Activated naive CD4-positive, alpha-beta T cell treated with anti-CD3 and anti-CD28 coated beads, Interleukin-2, amount 50 U/mL, for 24 hours (primary cell): ENCODE measurements around the gene ELOVL6.
"Not testable (repeated sequence)": the region's sequence is repeated elsewhere in the genome, so short reads cannot be mapped to it uniquely, and the experiment has no call there.

Experiments
- H3K27ac Mint-ChIP-seq: one replicate; pipeline ENCODE4 v1.8.0; 2021; ENCODE audit warnings: mild to moderate bottlenecking, mixed read lengths
- H3K27me3 Mint-ChIP-seq: one replicate; pipeline ENCODE4 v1.8.0; 2021; ENCODE audit warnings: mixed read lengths
- H3K36me3 Mint-ChIP-seq: one replicate; pipeline ENCODE4 v1.8.0; 2021; ENCODE audit warnings: mixed read lengths
- H3K4me1 Mint-ChIP-seq: one replicate; pipeline ENCODE4 v1.8.0; 2021; ENCODE audit warnings: mixed read lengths
- H3K4me3 Mint-ChIP-seq: one replicate; pipeline ENCODE4 v1.8.0; 2021; ENCODE audit warnings: mild to moderate bottlenecking, mixed read lengths
- H3K9me3 Mint-ChIP-seq: one replicate; pipeline ENCODE4 v1.8.0; 2021; ENCODE audit warnings: mixed read lengths

ELOVL6 gene

GRCh38 chr4:110091434-110092140 is 106.8 kb downstream of the ELOVL6 start:
- H3K27ac Mint-ChIP-seq = peak overlapping the region; percentile 53
- H3K27me3 Mint-ChIP-seq = no peaks in the 10 kb centered on the region
- peak overlapping the region; percentile 5 for H3K4me3 Mint-ChIP-seq
- H3K9me3 Mint-ChIP-seq = peaks cover 4% of the 10 kb centered on the region
- H3K36me3 Mint-ChIP-seq = peaks cover 7% of the 10 kb centered on the region
- peaks cover 40% of the 10 kb centered on the region for H3K4me1 Mint-ChIP-seq

GRCh38 chr4:110088670-110089069 is 109.7 kb downstream of the ELOVL6 start:
- H3K27me3 Mint-ChIP-seq = no peaks in the 10 kb centered on the region
- peak overlapping the region; percentile 66 for H3K4me3 Mint-ChIP-seq
- peaks cover 4% of the 10 kb centered on the region for H3K9me3 Mint-ChIP-seq
- peaks cover 57% of the 10 kb centered on the region for H3K4me1 Mint-ChIP-seq
- peaks cover 3% of the 10 kb centered on the region for H3K36me3 Mint-ChIP-seq
- H3K27ac Mint-ChIP-seq = peak overlapping the region; percentile 93

- Mint-ChIP-seq H3K9me3 (peaks cover 4% of the 10 kb centered on the region), H3K36me3 (peaks cover 3% of the 10 kb centered on the region), H3K4me1 (peaks cover 57% of the 10 kb centered on the region), H3K27me3 (no peaks in the 10 kb centered on the region), H3K27ac (peak overlapping the region; percentile 78), H3K4me3 (no peak overlapping the region)
Observed at GRCh38 chr4:110087070-110087708, 111.2 kb downstream of the ELOVL6 start.

GRCh38 chr4:110085131-110085530 is 113.3 kb downstream of the ELOVL6 start:
- peaks cover 3% of the 10 kb centered on the region for H3K36me3 Mint-ChIP-seq
- H3K4me3 Mint-ChIP-seq = no peak overlapping the region
- H3K27me3 Mint-ChIP-seq = no peaks in the 10 kb centered on the region
- H3K27ac Mint-ChIP-seq = peak overlapping the region; percentile 13
- peaks cover 46% of the 10 kb centered on the region for H3K4me1 Mint-ChIP-seq
- peaks cover 4% of the 10 kb centered on the region for H3K9me3 Mint-ChIP-seq

GRCh38 chr4:110084154-110084553 is 114.3 kb downstream of the ELOVL6 start:
- H3K9me3 Mint-ChIP-seq = peaks cover 4% of the 10 kb centered on the region
- H3K4me1 Mint-ChIP-seq = peaks cover 36% of the 10 kb centered on the region
- no peak overlapping the region for H3K4me3 Mint-ChIP-seq
- H3K36me3 Mint-ChIP-seq = peaks cover 2% of the 10 kb centered on the region
- no peaks in the 10 kb centered on the region for H3K27me3 Mint-ChIP-seq
- H3K27ac Mint-ChIP-seq = no peak overlapping the region

- not testable (repeated sequence) for H3K27ac Mint-ChIP-seq, H3K36me3 Mint-ChIP-seq, H3K9me3 Mint-ChIP-seq, H3K4me1 Mint-ChIP-seq, H3K4me3 Mint-ChIP-seq, H3K27me3 Mint-ChIP-seq
Observed at GRCh38 chr4:110078148-110078547, 120.3 kb downstream of the ELOVL6 start.

- H3K27ac Mint-ChIP-seq, H3K27me3 Mint-ChIP-seq, H3K4me1 Mint-ChIP-seq: not testable (repeated sequence)
Observed at GRCh38 chr4:110076828-110077227, 121.6 kb downstream of the ELOVL6 start.

GRCh38 chr4:110075891-110076290 is 122.5 kb downstream of the ELOVL6 start:
- H3K4me3 Mint-ChIP-seq = no peak overlapping the region

More at GRCh38 chr4:110076828-110077227, 121.6 kb downstream of the ELOVL6 start:
- H3K4me3 Mint-ChIP-seq, H3K36me3 Mint-ChIP-seq, H3K9me3 Mint-ChIP-seq: not testable (repeated sequence)

GRCh38 chr4:110075083-110075738 is 123.2 kb downstream of the ELOVL6 start:
- Mint-ChIP-seq H3K27ac (no peak overlapping the region), H3K36me3 (peaks cover 5% of the 10 kb centered on the region), H3K4me3 (no peak overlapping the region), H3K4me1 (peaks cover 6% of the 10 kb centered on the region), H3K9me3 (no peaks in the 10 kb centered on the region), H3K27me3 (no peaks in the 10 kb centered on the region)

More at GRCh38 chr4:110075891-110076290, 122.5 kb downstream of the ELOVL6 start:
- Mint-ChIP-seq H3K27ac (no peak overlapping the region), H3K36me3 (peaks cover 5% of the 10 kb centered on the region), H3K9me3 (no peaks in the 10 kb centered on the region), H3K27me3 (no peaks in the 10 kb centered on the region), H3K4me1 (peaks cover 6% of the 10 kb centered on the region)

GRCh38 chr4:110074570-110074969 is 123.8 kb downstream of the ELOVL6 start:
- Mint-ChIP-seq H3K27me3 (no peaks in the 10 kb centered on the region), H3K4me1 (peaks cover 6% of the 10 kb centered on the region), H3K9me3 (no peaks in the 10 kb centered on the region), H3K36me3 (peaks cover 5% of the 10 kb centered on the region), H3K27ac (no peak overlapping the region), H3K4me3 (no peak overlapping the region)

GRCh38 chr4:110073053-110073845 is 125.2 kb downstream of the ELOVL6 start:
- Mint-ChIP-seq H3K9me3 (no peaks in the 10 kb centered on the region), H3K4me1 (peaks cover 6% of the 10 kb centered on the region), H3K36me3 (peaks cover 5% of the 10 kb centered on the region), H3K27me3 (no peaks in the 10 kb centered on the region), H3K27ac (no peak overlapping the region), H3K4me3 (no peak overlapping the region)

- Mint-ChIP-seq H3K4me3 (no peak overlapping the region), H3K9me3 (no peaks in the 10 kb centered on the region), H3K4me1 (peaks cover 6% of the 10 kb centered on the region), H3K36me3 (peaks cover 3% of the 10 kb centered on the region), H3K27ac (no peak overlapping the region), H3K27me3 (no peaks in the 10 kb centered on the region)
Observed at GRCh38 chr4:110071466-110071865, 126.9 kb downstream of the ELOVL6 start.

- Mint-ChIP-seq H3K27ac (peak overlapping the region; percentile 88), H3K9me3 (no peaks in the 10 kb centered on the region), H3K36me3 (no peaks in the 10 kb centered on the region), H3K4me3 (no peak overlapping the region), H3K4me1 (no peaks in the 10 kb centered on the region), H3K27me3 (no peaks in the 10 kb centered on the region)
Observed at GRCh38 chr4:110068248-110068647, 130.2 kb downstream of the ELOVL6 start.

GRCh38 chr4:110064934-110065333 is 133.5 kb downstream of the ELOVL6 start:
- Mint-ChIP-seq H3K27ac (no peak overlapping the region), H3K36me3 (no peaks in the 10 kb centered on the region), H3K4me1 (peaks cover 12% of the 10 kb centered on the region), H3K9me3 (no peaks in the 10 kb centered on the region), H3K27me3 (no peaks in the 10 kb centered on the region), H3K4me3 (no peak overlapping the region)

- H3K4me3 Mint-ChIP-seq = no peak overlapping the region
- no peaks in the 10 kb centered on the region for H3K36me3 Mint-ChIP-seq
- no peaks in the 10 kb centered on the region for H3K9me3 Mint-ChIP-seq
- peaks cover 18% of the 10 kb centered on the region for H3K4me1 Mint-ChIP-seq
- no peak overlapping the region for H3K27ac Mint-ChIP-seq
- no peaks in the 10 kb centered on the region for H3K27me3 Mint-ChIP-seq
Observed at GRCh38 chr4:110064295-110064694, 134.1 kb downstream of the ELOVL6 start.
